Frontal cortex (tissue), 4 donors: Measurements from ENCODE around the gene MRPL33. TPM values are rescaled to one million over a fixed set of nuclear protein-coding genes. Genes with fewer than 3 reads are reported as not detected.
"Not testable (repeated sequence)": the region's sequence is repeated elsewhere in the genome, so short reads cannot be mapped to it uniquely, and the experiment has no call there.

ENCODE experiments used
- DNase-seq, 2 donors: peaks; one replicate each; pipeline ENCODE4 v3.0.0; 2012; ENCODE audit warnings: low spot score in 2 of 2
- FAIRE-seq: peaks from 2 replicates; lab custom pipeline; 2012; peaks lifted over from hg19 to GRCh38; lab: Jason Lieb, UNC
- total RNA-seq: library from RNA; depleted of rRNA; stranded (reverse); fragments of >200 nt; gene quantifications from one replicate; pipeline ENCODE4 v1.2.3, GENCODE V29; 2014
- donor health status: control.
- donor health status: control.
- donor health status: control.

MRPL33 gene
- total RNA-seq, 1 donor from 2014 or later, result 56.7 TPM

- no peak for DNase-seq
- no peak for FAIRE-seq
Observed at GRCh38 chr2:27738349-27739057, 33.0 kb upstream of the MRPL33 start.

- FAIRE-seq (no peak), DNase-seq (no peak)
Observed at GRCh38 chr2:27739058-27739373, 32.5 kb upstream of the MRPL33 start.

GRCh38 chr2:27741673-27742072, 29.8 kb upstream of the MRPL33 start:
- DNase-seq (no peak), FAIRE-seq (no peak)

GRCh38 chr2:27742571-27742970, 28.9 kb upstream of the MRPL33 start:
- FAIRE-seq (no peak), DNase-seq (no peak)

GRCh38 chr2:27745494-27745893, 26.0 kb upstream of the MRPL33 start:
- not testable (repeated sequence) for FAIRE-seq, DNase-seq

- DNase-seq (no peak), FAIRE-seq (no peak)
Observed at GRCh38 chr2:27746325-27746724, 25.2 kb upstream of the MRPL33 start.

GRCh38 chr2:27747827-27748352, 23.6 kb upstream of the MRPL33 start:
- DNase-seq, result no peak
- FAIRE-seq, result no peak

GRCh38 chr2:27748803-27749554, 22.5 kb upstream of the MRPL33 start:
- not testable (repeated sequence) for DNase-seq, FAIRE-seq

- FAIRE-seq (no peak), DNase-seq (no peak)
Observed at GRCh38 chr2:27751377-27751776, 20.1 kb upstream of the MRPL33 start.

GRCh38 chr2:27752551-27753237, 18.8 kb upstream of the MRPL33 start:
- no peak for FAIRE-seq
- no peak for DNase-seq

- FAIRE-seq, result no peak
- DNase-seq, result no peak
Observed at GRCh38 chr2:27754138-27754588, 17.4 kb upstream of the MRPL33 start.

GRCh38 chr2:27754831-27755230, 16.7 kb upstream of the MRPL33 start:
- no peak for DNase-seq
- no peak for FAIRE-seq

- DNase-seq (no peak), FAIRE-seq (no peak)
Observed at GRCh38 chr2:27756091-27756490, 15.4 kb upstream of the MRPL33 start.

- no peak for FAIRE-seq
- DNase-seq, result no peak
Observed at GRCh38 chr2:27756544-27757498, 14.7 kb upstream of the MRPL33 start.

- FAIRE-seq, result no peak
- no peak for DNase-seq
Observed at GRCh38 chr2:27762951-27763906, 8.3 kb upstream of the MRPL33 start.

- no peak for DNase-seq
- no peak for FAIRE-seq
Observed at GRCh38 chr2:27763907-27764267, 7.6 kb upstream of the MRPL33 start.

GRCh38 chr2:27764526-27764925, 7.0 kb upstream of the MRPL33 start:
- FAIRE-seq, DNase-seq: not testable (repeated sequence)

GRCh38 chr2:27765621-27766286, 5.8 kb upstream of the MRPL33 start:
- FAIRE-seq (no peak), DNase-seq (peak in 1 of 2 donors; percentile 36)
